Measurements from ENCODE around the gene IP6K2.
A peak's percentile ranks its signal among the peaks of the same experiment; 100 is the strongest.

The IP6K2 gene

DNA sequence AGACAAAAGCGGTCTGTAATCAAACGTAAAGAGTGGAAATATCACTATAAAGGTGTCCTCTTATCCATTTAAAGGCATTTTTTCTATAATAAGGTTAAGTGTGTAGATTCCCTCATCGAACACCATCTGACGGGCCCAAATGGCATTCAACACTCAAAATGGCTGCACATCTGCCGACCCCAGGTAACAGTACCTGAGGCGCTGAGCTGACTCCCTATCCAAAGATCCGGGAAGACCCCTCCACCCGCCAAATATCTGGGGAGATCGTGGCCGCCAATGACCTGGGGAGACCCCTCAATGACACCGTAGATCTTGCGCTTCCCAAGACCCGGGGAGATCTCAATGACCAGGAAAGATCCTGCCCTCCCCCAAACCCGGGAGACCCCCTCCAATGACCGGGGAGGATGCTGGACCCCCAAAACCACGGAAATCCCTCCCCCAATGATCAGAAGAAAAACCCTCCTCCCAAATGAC is 476 bp downstream of the IP6K2 start:
- no peak for TF ChIP-seq ZFX (IDR thresholded peaks at IDR 0.05; ENCODE audit: borderline replicate concordance)
- TF ChIP-seq, protein P1, sequence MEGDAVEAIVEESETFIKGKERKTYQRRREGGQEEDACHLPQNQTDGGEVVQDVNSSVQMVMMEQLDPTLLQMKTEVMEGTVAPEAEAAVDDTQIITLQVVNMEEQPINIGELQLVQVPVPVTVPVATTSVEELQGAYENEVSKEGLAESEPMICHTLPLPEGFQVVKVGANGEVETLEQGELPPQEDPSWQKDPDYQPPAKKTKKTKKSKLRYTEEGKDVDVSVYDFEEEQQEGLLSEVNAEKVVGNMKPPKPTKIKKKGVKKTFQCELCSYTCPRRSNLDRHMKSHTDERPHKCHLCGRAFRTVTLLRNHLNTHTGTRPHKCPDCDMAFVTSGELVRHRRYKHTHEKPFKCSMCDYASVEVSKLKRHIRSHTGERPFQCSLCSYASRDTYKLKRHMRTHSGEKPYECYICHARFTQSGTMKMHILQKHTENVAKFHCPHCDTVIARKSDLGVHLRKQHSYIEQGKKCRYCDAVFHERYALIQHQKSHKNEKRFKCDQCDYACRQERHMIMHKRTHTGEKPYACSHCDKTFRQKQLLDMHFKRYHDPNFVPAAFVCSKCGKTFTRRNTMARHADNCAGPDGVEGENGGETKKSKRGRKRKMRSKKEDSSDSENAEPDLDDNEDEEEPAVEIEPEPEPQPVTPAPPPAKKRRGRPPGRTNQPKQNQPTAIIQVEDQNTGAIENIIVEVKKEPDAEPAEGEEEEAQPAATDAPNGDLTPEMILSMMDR (IDR thresholded peaks at IDR 0.05), result no peak
- H3K27ac ChIP-seq, result peak overlapping the region; percentile 79

DNA sequence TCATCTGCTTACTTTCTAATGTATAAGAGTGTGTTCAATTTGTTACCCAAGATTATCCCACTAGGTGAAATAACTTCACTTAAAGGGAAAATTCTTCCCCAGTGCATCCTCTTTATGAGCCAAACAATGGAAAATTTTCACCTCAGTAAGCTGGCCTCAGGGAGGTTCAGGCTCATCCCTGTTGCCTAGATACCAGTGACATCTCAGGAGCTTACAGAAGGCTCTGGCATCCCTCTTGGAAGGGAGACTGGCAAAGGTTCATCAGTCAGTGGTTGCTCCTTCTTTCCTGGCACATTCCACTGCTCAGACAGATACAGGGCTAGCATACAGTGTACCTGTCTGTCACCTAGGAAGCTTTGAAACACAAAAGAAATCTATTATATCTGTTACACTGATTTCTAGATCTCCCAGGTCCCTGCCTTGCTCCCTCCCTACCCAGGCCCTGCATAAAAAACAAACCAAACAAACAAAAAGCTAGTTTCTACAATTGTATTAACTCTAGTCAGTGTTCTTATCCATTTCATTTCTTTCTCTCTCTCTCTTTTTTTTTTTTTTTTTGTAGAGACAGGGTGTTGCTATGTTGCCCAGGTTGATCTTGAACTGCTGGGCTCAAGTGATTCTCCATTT is 1.7 kb downstream of the IP6K2 start:
- H3K27ac ChIP-seq, result peak overlapping the region; percentile 79; the same call in 1 of the 2 replicates
- TF ChIP-seq, protein P1 (IDR thresholded peaks at IDR 0.05), result no peak
- TF ChIP-seq ZFX (IDR thresholded peaks at IDR 0.05; ENCODE audit: borderline replicate concordance), result no peak

DNA sequence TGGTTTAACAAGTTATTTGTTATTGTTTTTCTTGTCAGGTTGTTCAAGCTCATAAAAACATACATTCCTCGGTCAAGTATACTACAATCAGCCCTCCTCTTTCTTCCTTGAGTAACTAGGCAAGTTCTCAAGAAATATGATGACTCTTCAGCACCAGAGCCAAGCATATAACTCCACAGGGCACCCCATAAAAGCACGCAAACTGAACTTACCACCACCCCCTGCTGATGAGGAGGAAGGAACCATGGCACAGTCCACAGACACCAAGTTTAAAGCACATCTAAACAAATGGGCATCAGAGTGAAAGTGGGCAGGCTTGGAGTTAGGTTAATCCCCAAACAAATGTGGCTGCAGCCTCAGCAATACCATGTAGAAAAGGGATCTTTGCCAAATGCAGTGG is 5.3 kb downstream of the IP6K2 start:
- H3K27ac ChIP-seq, result no peak overlapping the region

DNA sequence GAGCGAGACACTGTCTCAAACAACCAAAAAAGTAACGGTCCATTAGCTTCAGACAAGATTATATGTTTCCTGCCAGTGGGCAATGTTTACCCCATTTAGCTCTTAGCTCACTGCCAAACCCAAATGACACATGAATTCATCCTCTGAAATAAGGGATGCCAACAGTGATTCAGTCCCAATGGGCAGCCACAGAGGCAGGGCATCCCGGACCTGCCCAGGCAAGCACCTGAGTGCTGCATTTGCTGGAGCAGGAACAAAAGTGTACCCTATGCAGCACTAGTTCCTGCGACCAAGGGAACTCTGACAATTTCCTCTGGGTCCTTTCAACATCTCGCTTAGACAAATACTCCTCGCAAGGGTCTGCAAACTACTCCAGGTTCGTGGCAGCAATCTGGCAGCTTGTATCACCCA is 8.0 kb downstream of the IP6K2 start:
- peak overlapping the region; percentile 17; the same call in 1 of the 2 replicates for H3K27ac ChIP-seq
- TF ChIP-seq, protein P1 (IDR thresholded peaks at IDR 0.05), result no peak
- no peak for TF ChIP-seq ZFX (IDR thresholded peaks at IDR 0.05; ENCODE audit: borderline replicate concordance)

More for the DNA sequence above, 5.3 kb downstream of the IP6K2 start:
- TF ChIP-seq ZFX (IDR thresholded peaks at IDR 0.05; ENCODE audit: borderline replicate concordance), result no peak
- TF ChIP-seq, protein P1 (IDR thresholded peaks at IDR 0.05), result no peak

DNA sequence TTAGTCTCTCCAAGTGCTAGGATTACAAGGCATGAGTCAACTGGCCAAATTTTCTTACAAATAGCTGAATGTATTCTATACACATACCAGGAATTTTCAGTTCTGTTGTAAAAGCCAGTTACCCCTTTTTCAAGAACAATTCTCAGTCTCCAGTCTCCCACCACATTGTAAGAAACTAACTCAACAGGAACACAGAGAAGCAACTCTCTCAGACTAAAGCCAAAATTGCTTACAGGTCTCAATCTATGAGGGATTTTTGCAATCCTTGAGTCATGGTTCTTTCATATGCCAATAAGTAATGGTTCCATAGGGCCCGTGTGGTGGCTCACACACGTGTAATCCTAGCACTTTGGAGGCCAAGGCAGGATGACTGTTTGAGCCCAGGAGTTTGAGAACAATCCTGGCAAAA is 8.5 kb downstream of the IP6K2 start:
- H3K27ac ChIP-seq, result peak overlapping the region; percentile 17; the same call in 1 of the 2 replicates
- TF ChIP-seq, protein P1 (IDR thresholded peaks at IDR 0.05), result no peak
- no peak for TF ChIP-seq ZFX (IDR thresholded peaks at IDR 0.05; ENCODE audit: borderline replicate concordance)

DNA sequence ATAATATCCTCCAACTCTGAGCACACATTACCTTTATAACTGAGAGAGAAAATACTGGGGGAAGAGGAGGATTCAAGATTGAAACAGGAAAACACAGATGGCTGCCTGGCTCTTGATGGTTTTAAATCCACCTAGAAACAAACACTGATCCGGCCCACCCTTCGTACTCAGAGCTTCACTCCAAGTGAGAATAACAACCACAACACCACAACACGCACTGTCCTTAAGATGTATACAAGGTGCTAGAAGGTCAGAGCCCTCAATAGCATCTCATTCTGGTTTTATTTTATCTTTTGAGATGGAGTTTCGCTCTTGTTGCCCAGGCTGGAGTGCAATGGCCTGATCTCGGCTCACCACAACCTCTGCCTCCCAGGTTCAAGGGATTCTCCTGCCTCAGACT is 9.9 kb downstream of the IP6K2 start:
- H3K27ac ChIP-seq, result no peak overlapping the region

More for the DNA sequence above, 9.9 kb downstream of the IP6K2 start:
- TF ChIP-seq ZFX (IDR thresholded peaks at IDR 0.05; ENCODE audit: borderline replicate concordance), result no peak
- TF ChIP-seq, protein P1 (IDR thresholded peaks at IDR 0.05), result no peak

Measured in 22Rv1 (cell line).